ENCODE data around the gene ARHGEF9. TPM values are rescaled to one million over a fixed set of nuclear protein-coding genes. Genes with fewer than 3 reads are reported as not detected.

The ARHGEF9 gene
- total RNA-seq, 2 donors from 2014 or later = 5.4 to 64.6 TPM

DNA sequence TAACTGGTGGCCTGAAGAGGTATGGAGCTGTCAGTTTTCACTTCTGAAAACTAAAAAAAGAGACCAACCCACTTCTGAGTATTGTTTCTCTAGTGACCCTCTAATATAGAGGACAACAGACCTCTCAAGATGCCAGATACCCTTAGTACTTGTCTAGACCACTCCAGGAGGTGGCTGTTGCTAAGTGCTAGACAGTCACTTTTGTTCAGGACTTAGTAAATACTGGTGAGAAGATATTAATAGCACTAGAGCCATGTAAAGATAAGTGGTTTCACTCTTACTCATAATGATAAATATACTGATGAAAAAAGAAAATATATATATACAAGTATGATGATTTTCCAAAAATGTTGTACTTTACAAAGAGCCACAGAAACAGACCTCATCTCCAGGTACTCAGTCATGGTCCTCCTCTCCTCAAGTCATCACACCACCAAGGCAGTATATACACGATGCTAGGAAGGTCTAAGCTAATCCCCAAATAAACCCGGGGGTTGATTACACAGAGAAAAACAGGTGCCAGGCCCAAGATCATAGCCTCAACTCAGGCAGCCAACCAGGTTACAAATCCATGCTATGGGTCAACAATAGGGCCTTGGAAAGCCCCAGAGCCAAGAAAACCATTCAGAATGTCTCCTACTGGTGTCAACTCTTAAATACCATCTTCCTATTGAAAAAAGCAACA is 66.9 kb downstream of the ARHGEF9 start:
- H3K27ac ChIP-seq = no peak overlapping the region
- 65 to 85% methylated on average over 2 of the region's 2 CpGs for WGBS, 2 donors
- no peaks in the 10 kb centered on the region for H3K27me3 ChIP-seq
- no peaks in the 10 kb centered on the region for H3K36me3 ChIP-seq (replicated peaks in 1 of 2; ENCODE audit: insufficient read depth in 1 of 2, low read depth in 2 of 2)
- no peak overlapping the region for H3K4me3 ChIP-seq
- TF ChIP-seq, protein P1, sequence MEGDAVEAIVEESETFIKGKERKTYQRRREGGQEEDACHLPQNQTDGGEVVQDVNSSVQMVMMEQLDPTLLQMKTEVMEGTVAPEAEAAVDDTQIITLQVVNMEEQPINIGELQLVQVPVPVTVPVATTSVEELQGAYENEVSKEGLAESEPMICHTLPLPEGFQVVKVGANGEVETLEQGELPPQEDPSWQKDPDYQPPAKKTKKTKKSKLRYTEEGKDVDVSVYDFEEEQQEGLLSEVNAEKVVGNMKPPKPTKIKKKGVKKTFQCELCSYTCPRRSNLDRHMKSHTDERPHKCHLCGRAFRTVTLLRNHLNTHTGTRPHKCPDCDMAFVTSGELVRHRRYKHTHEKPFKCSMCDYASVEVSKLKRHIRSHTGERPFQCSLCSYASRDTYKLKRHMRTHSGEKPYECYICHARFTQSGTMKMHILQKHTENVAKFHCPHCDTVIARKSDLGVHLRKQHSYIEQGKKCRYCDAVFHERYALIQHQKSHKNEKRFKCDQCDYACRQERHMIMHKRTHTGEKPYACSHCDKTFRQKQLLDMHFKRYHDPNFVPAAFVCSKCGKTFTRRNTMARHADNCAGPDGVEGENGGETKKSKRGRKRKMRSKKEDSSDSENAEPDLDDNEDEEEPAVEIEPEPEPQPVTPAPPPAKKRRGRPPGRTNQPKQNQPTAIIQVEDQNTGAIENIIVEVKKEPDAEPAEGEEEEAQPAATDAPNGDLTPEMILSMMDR (IDR thresholded peaks at IDR 0.05) = no peak
- no peaks in the 10 kb centered on the region for H3K9me3 ChIP-seq
- no peaks in the 10 kb centered on the region for H3K4me1 ChIP-seq
- no peak for DNase-seq
- intact Hi-C loops (cut with DNase I) = no loop called here
- no peak for ATAC-seq

DNA sequence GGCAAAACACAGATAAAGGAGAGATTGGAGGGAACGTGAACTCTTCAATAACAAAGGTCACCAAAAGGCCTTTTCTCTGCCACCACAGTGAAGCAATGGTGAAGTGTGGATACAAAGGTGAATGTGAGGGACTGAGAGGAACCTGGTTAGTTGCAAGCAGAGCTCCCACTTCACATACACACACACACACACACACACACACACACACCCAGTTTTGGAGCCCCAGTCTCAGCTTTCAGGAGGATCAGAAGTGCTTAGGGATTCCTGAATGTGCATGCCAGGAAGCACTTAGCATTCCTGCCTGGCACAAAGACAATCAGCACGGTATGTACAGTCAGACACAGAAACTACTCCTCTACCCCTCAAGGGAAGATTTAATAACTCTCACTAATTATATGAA is 71.5 kb downstream of the ARHGEF9 start:
- 57 to 67% methylated on average over 2 of the region's 2 CpGs for WGBS, 2 donors
- H3K4me3 ChIP-seq = no peak overlapping the region
- intact Hi-C loops (cut with DNase I) = no loop called here
- no peaks in the 10 kb centered on the region for H3K27me3 ChIP-seq
- ATAC-seq = no peak
- TF ChIP-seq POLR2A (IDR thresholded peaks at IDR 0.05) = no peak
- no peaks in the 10 kb centered on the region for H3K36me3 ChIP-seq (replicated peaks in 1 of 2; ENCODE audit: insufficient read depth in 1 of 2, low read depth in 2 of 2)
- no peak for DNase-seq
- no peaks in the 10 kb centered on the region for H3K4me1 ChIP-seq
- no peak overlapping the region for H3K27ac ChIP-seq
- H3K9me3 ChIP-seq = no peaks in the 10 kb centered on the region

- TF ChIP-seq POLR2A (IDR thresholded peaks at IDR 0.05) = no peak
- TF ChIP-seq, protein P1 (IDR thresholded peaks at IDR 0.05) = no peak
- DNase-seq (no peak), ATAC-seq (no peak)
- no peaks in the 10 kb centered on the region for H3K36me3 ChIP-seq (replicated peaks in 1 of 2; ENCODE audit: insufficient read depth in 1 of 2, low read depth in 2 of 2)
- H3K27ac ChIP-seq = no peak overlapping the region
- H3K9me3 ChIP-seq = no peaks in the 10 kb centered on the region
- H3K27me3 ChIP-seq = no peaks in the 10 kb centered on the region
- intact Hi-C loops (cut with DNase I) = no loop called here
- H3K4me3 ChIP-seq = no peak overlapping the region
- no peaks in the 10 kb centered on the region for H3K4me1 ChIP-seq
- WGBS, 2 donors = 52 to 71% methylated on average over 1 to 2 of the region's 2 CpGs
Observed at GRCh38 chrX:63708801-63709200, 76.2 kb downstream of the ARHGEF9 start.

GRCh38 chrX:63702556-63702955 is 82.5 kb downstream of the ARHGEF9 start:
- H3K4me3 ChIP-seq = no peak overlapping the region
- 69 to 92% methylated on average over 1 of the region's 1 CpG for WGBS, 2 donors
- H3K27ac ChIP-seq = no peak overlapping the region
- DNase-seq = no peak
- H3K9me3 ChIP-seq = no peaks in the 10 kb centered on the region
- H3K4me1 ChIP-seq = no peaks in the 10 kb centered on the region
- intact Hi-C loops (cut with DNase I) = no loop called here
- no peak for TF ChIP-seq POLR2A (IDR thresholded peaks at IDR 0.05)
- TF ChIP-seq, protein P1 (IDR thresholded peaks at IDR 0.05) = no peak
- H3K27me3 ChIP-seq = no peaks in the 10 kb centered on the region
- no peak for ATAC-seq
- H3K36me3 ChIP-seq (replicated peaks in 1 of 2; ENCODE audit: insufficient read depth in 1 of 2, low read depth in 2 of 2) = no peaks in the 10 kb centered on the region

DNA sequence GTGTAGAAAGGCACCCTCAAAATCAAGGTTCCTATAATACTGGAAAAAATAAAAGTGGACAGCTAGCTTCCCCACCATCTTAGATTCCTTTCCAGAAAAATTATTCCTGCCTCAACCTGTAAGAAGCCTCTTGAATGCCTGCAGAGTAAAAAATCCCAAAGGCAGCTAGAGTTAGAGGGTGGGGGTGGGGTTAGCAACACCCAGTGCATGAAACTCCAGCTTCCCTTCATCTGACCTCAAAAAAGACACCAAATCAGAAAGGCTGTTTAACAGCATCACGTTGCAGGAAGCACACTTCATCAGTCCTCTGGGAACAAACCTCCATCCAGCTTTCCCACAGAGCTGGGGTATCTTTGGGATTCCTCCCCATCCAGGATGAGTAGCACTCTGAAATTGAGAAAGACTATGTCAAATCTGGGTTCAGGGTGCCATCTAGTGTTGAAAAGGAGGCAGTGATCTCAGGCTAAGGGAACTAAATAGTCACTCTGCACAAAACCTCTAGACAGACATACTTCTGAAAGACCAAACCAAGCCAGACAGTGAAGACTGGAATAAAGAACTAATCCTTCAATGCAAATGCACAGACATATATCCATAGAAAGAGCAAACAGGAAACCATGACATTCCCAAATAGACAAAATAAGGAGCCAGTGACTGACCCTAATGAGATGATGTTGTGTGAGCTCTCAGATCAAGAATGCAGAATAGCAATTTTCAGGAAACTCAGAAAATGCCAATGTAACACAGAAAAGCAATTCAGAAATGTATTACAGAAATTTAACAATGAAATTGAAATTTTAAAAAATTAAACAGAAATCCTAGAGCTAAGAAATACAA is 97.9 kb downstream of the ARHGEF9 start:
- Histone ChIP-seq H3K9me3 (no peaks in the 10 kb centered on the region), H3K27ac (no peak overlapping the region), H3K27me3 (no peaks in the 10 kb centered on the region), H3K36me3 (replicated peaks in 1 of 2; ENCODE audit: insufficient read depth in 1 of 2, low read depth in 2 of 2) (no peaks in the 10 kb centered on the region), H3K4me3 (no peak overlapping the region), H3K4me1 (no peaks in the 10 kb centered on the region)
- TF ChIP-seq, protein P1 (IDR thresholded peaks at IDR 0.05) = peak; percentile 22 to 64 (median 57)
- no peak for TF ChIP-seq POLR2A (IDR thresholded peaks at IDR 0.05)
- WGBS, 2 donors = 31% methylated on average over 1 of the region's 1 CpG; no CpG with 5 or more reads in 1 of the 2 donors
- ATAC-seq (no peak), DNase-seq (peak in 3 of 4 donors; percentile 2 to 8 (median 7))
- intact Hi-C loops (cut with DNase I) = no loop called here
